ENCODE results near the gene ORMDL1. TPM values are rescaled to one million over a fixed set of nuclear protein-coding genes. Genes with fewer than 3 reads are reported as not detected.
"Not testable (repeated sequence)": the region's sequence is repeated elsewhere in the genome, so short reads cannot be mapped to it uniquely, and the experiment has no call there.

Gene ORMDL1
- total and polyA plus RNA-seq, 2 of the 13 experiments (the other 11 are each of a cell fraction or from before 2014, with no cell fraction given) = 67.5 to 160 TPM

- peak; percentile 87; the same call in 1 of the 2 replicates for TF ChIP-seq USF2 (IDR thresholded peaks at IDR 0.05; ENCODE audit: low read depth, low read length)
- TF ChIP-seq USF2 (CRISPR knock-in tag; IDR thresholded peaks at IDR 0.05; ENCODE audit: borderline replicate concordance) = no peak
- no peak for TF ChIP-seq TFE3 (CRISPR knock-in tag; IDR thresholded peaks at IDR 0.05)
- TF ChIP-seq NFATC3 (CRISPR knock-in tag; IDR thresholded peaks at IDR 0.05) = no peak
- TF ChIP-seq NCOA5 (CRISPR knock-in tag; IDR thresholded peaks at IDR 0.05) = no peak
- TF ChIP-seq IKZF5 (CRISPR knock-in tag; IDR thresholded peaks at IDR 0.05) = no peak
- TF ChIP-seq PRDM15 (CRISPR knock-in tag; IDR thresholded peaks at IDR 0.05) = no peak
- TF ChIP-seq MZF1 (CRISPR knock-in tag; IDR thresholded peaks at IDR 0.05; ENCODE audit: borderline replicate concordance) = no peak
- no peak for TF ChIP-seq ZNF776 (CRISPR knock-in tag; IDR thresholded peaks at IDR 0.05)
Measured at GRCh38 chr2:189762229-189762550, 21.9 kb downstream of the ORMDL1 start (continued).

- ATAC-seq; DNase-seq (ENCODE audit: low spot score); H4K20me1 ChIP-seq (ENCODE audit: insufficient read depth, low read length); H3K27ac ChIP-seq (ENCODE audit: extremely low read length, insufficient read depth, low read length); H3K9me3 ChIP-seq (ENCODE audit: low read length); POLR2A ChIA-PET; H3K9ac ChIP-seq (ENCODE audit: insufficient read depth, low read depth, low read length); H3K79me2 ChIP-seq (ENCODE audit: insufficient read depth, low read length); H3K36me3 ChIP-seq (replicated peaks in 1 of 2; ENCODE audit: control insufficient read depth in 1 of 2, insufficient read depth in 2 of 2, low read length in 2 of 2); H2AFZ ChIP-seq (ENCODE audit: low read length); H3K4me3 ChIP-seq (replicated peaks in 1 of 3; ENCODE audit: insufficient read depth in 1 of 3, low read depth in 2 of 3, low read length in 3 of 3); BruUV-seq (replicated peaks); H3K4me2 ChIP-seq (ENCODE audit: low read depth, low read length); FAIRE-seq; CTCF ChIA-PET (ENCODE audit: low intra/inter-chr PET ratio, low total read pairs); H3K27me3 ChIP-seq (ENCODE audit: control insufficient read depth in 1 of 2, insufficient read depth in 2 of 2, low read length in 2 of 2): not testable (repeated sequence)
- 96% methylated on average over 19 of the region's 19 CpGs for WGBS (ENCODE audit: low lambda C conversion rate)
- peaks cover 20% of the 10 kb centered on the region for H3K4me1 ChIP-seq (ENCODE audit: insufficient read depth, low read length)
- in situ Hi-C loops (cut with HindIII; ENCODE audit: extremely low pct_ligation_motif_present, low pct_unique_long_range_greater_than_20kb) (loop anchor here (5.0 kb wide), 1 partner anchor 83 kb away; no protein-coding TSS in a partner anchor), intact Hi-C loops (cut with micrococcal nuclease; ENCODE audit: unreplicated experiment) (loop anchor here (5.0 to 10.0 kb wide), 2 partner anchors 63 to 555 kb away; partner anchors contain the start of gene HIBCH)
Measured at GRCh38 chr2:189760154-189760553, 24.0 kb downstream of the ORMDL1 start.
